IMR-90 (cell line): Measurements from ENCODE around the gene LRCH3. TPM values are rescaled to one million over a fixed set of nuclear protein-coding genes. Genes with fewer than 3 reads are reported as not detected.

Experiments used
- ATAC-seq: fragments of 200-7000 bp; cut with Tn5 transposase; 2 replicates; pipeline ENCODE4 v1.9.1; 2020; ENCODE audit warnings: low read depth, mild to moderate bottlenecking, moderate library complexity
- BruUV-seq: library from RNA; stranded (reverse); fragments of 400-500 nt; replicated peaks from 2 replicates; lab custom pipeline; 2021; lab: Mats Ljungman, UMichigan
- CTCF ChIA-PET: fragments of 300-600 bp; formaldehyde crosslinking; extraction: SDS; loops from one replicate; lab custom pipeline; 2021; ENCODE audit warnings: antibody characterized with exemption; lab: Yijun Ruan, JAX
- POLR2A ChIA-PET: fragments of 300-600 bp; sonication (Branson Sonifier 250); formaldehyde crosslinking; loops from one replicate; lab custom pipeline; 2022; ENCODE audit warnings: antibody characterized with exemption; ENCODE audit not compliant: unreplicated experiment; lab: Charles Lee
- DNase-seq: peaks from one replicate; pipeline ENCODE4 v3.0.0; 2013
- H2AFZ ChIP-seq: replicated peaks from 2 replicates; pipeline ENCODE3; 2013; ENCODE audit warnings: low read length, mild to moderate bottlenecking; ENCODE audit not compliant: poor library complexity
- H2AK5ac ChIP-seq: 2 replicates; pipeline ENCODE4 v1.6.1; 2013; ENCODE audit warnings: low read depth, low read length, inconsistent platforms
- H2AK9ac ChIP-seq: replicated peaks from 2 replicates; pipeline ENCODE3; 2013; ENCODE audit warnings: mild to moderate bottlenecking, low read depth, low read length, moderate library complexity; ENCODE audit not compliant: poor library complexity
- H2BK120ac ChIP-seq: 2 replicates; pipeline ENCODE4 v1.6.1; 2013; ENCODE audit warnings: low read depth, low read length, inconsistent platforms
- H2BK15ac ChIP-seq: 3 replicates; pipeline ENCODE4 v1.6.1; 2013; ENCODE audit warnings: low read depth, low read length, inconsistent platforms
- H2BK20ac ChIP-seq: 2 replicates; pipeline ENCODE4 v1.6.1; 2013; ENCODE audit warnings: low read depth, mild to moderate bottlenecking, inconsistent platforms, low read length, moderate library complexity
- H2BK5ac ChIP-seq: 2 replicates; pipeline ENCODE4 v1.6.1; 2013; ENCODE audit warnings: mild to moderate bottlenecking, low read depth, low read length, inconsistent platforms; ENCODE audit not compliant: poor library complexity, severe bottlenecking
- H3K14ac ChIP-seq: replicated peaks from 2 replicates; pipeline ENCODE4 v1.6.1; 2013; ENCODE audit warnings: low read depth, low read length, inconsistent platforms
- H3K18ac ChIP-seq: 2 replicates; pipeline ENCODE4 v1.6.1; 2013; ENCODE audit warnings: low read depth, low read length, control low read depth
- H3K23ac ChIP-seq: 2 replicates; pipeline ENCODE4 v1.6.1; 2013; ENCODE audit warnings: low read depth, low read length, inconsistent platforms
- H3K27ac ChIP-seq: 2 replicates; pipeline ENCODE4 v1.5.1; 2013; ENCODE audit warnings: mild to moderate bottlenecking, control low read depth, low read length; ENCODE audit not compliant: insufficient read depth
- H3K27me3 ChIP-seq: 2 replicates; pipeline ENCODE4 v1.6.1; 2013; ENCODE audit warnings: low read length; ENCODE audit not compliant: control insufficient read depth, insufficient read depth
- H3K36me3 ChIP-seq: 2 replicates; pipeline ENCODE4 v1.6.1; 2013; ENCODE audit warnings: low read length, mixed read lengths; ENCODE audit not compliant: control insufficient read depth, insufficient read depth
- H3K4ac ChIP-seq: 2 replicates; pipeline ENCODE4 v1.6.1; 2013; ENCODE audit warnings: low read depth, low read length, inconsistent platforms
- H3K4me1 ChIP-seq: 2 replicates; pipeline ENCODE4 v1.6.1; 2013; ENCODE audit warnings: low read length, mixed read lengths; ENCODE audit not compliant: control insufficient read depth, insufficient read depth
- H3K4me2 ChIP-seq: 2 replicates; pipeline ENCODE4 v1.6.1; 2013; ENCODE audit warnings: low read depth, mild to moderate bottlenecking, control low read depth, low read length, moderate library complexity
- H3K4me3 ChIP-seq: 2 replicates; pipeline ENCODE4 v1.5.1; 2013; ENCODE audit warnings: low read depth, mild to moderate bottlenecking, control low read depth, low read length, moderate library complexity; ENCODE audit not compliant: insufficient read depth
- H3K56ac ChIP-seq: 2 replicates; pipeline ENCODE4 v1.6.1; 2013; ENCODE audit warnings: low read length, inconsistent platforms; ENCODE audit not compliant: insufficient read depth; ENCODE audit errors: extremely low read depth
- H3K79me1 ChIP-seq, 2 experiments: 2 replicates each; pipeline ENCODE4 v1.6.1; 2013; ENCODE audit warnings: low read length in 2 of 2, inconsistent platforms in 1 of 2, low read depth in 1 of 2
- H3K9ac ChIP-seq: 2 replicates; pipeline ENCODE4 v1.6.1; 2013; ENCODE audit warnings: low read depth, low read length, control low read depth
- H3K9me1 ChIP-seq: 2 replicates; pipeline ENCODE4 v1.6.1; 2013; ENCODE audit warnings: low read length, inconsistent platforms; ENCODE audit not compliant: insufficient read depth
- H3K9me3 ChIP-seq: 2 replicates; pipeline ENCODE4 v1.6.1; 2013; ENCODE audit warnings: low read length; ENCODE audit not compliant: control insufficient read depth, insufficient read depth
- H4K20me1 ChIP-seq: 2 replicates; pipeline ENCODE4 v1.6.1; 2013; ENCODE audit warnings: low read length, inconsistent platforms; ENCODE audit not compliant: insufficient read depth
- H4K5ac ChIP-seq: 2 replicates; pipeline ENCODE4 v1.6.1; 2013; ENCODE audit warnings: mild to moderate bottlenecking, low read depth, low read length, control low read depth
- H4K8ac ChIP-seq, 2 experiments: 2 replicates each; pipeline ENCODE4 v1.6.1; 2013; ENCODE audit warnings: low read depth in 2 of 2, low read length in 2 of 2, control low read depth in 1 of 2, inconsistent platforms in 1 of 2
- H4K91ac ChIP-seq: 2 replicates; pipeline ENCODE4 v1.6.1; 2013; ENCODE audit warnings: low read depth, low read length, inconsistent platforms; ENCODE audit not compliant: insufficient read depth
- BHLHE40 ChIP-seq: fragments of 150-350 bp; IDR thresholded peaks from 2 replicates; pipeline ENCODE4 v1.6.1; 2016; ENCODE audit warnings: mild to moderate bottlenecking, low read depth, low read length
- MAZ ChIP-seq: IDR thresholded peaks from 2 replicates; pipeline ENCODE4 v1.6.1; 2012; ENCODE audit warnings: low read depth, mild to moderate bottlenecking, low read length, improper control_type of control experiment, moderate library complexity, borderline replicate concordance
- POLR2A ChIP-seq: IDR thresholded peaks from 2 replicates; pipeline ENCODE4 v1.6.1; 2012; ENCODE audit warnings: mild to moderate bottlenecking, low read depth, low read length
- WGBS, 2 experiments: methylation state at CpG; one replicate each; pipeline versions ENCODE4 v1.1.5 to v1.1.7; 2013; ENCODE audit warnings: missing lambda C conversion rate in 2 of 2; ENCODE audit not compliant: insufficient read length in 1 of 2; ENCODE audit errors: extremely low coverage in 2 of 2; 5-methylcytosine and 5-hydroxymethylcytosine counted together
- dilution Hi-C: fragments of 300-500 bp; cut with HindIII; formaldehyde crosslinking; loops from one replicate; pipeline ENCODE4 v1.14.3; 2018; ENCODE audit warnings: low sequenced_read_pairs; ENCODE audit not compliant: unreplicated experiment
- in situ Hi-C: fragments of 300-500 bp; cut with MboI; formaldehyde crosslinking; loops from 3 replicates; pipeline ENCODE4 v1.14.3; 2019; ENCODE audit warnings: low sequenced_read_pairs, inconsistent platforms, mixed read lengths
- intact Hi-C: fragments of 100-400 bp; cut with micrococcal nuclease; formaldehyde crosslinking; loops from 2 replicates; pipeline ENCODE4 v1.10.0; 2022
- polyA plus RNA-seq, 3 experiments: library from polyadenylated mRNA; depleted of rRNA; stranded (reverse); fragments of >200 nt; gene quantifications; 2 replicates each; pipeline ENCODE4 v1.2.3, GENCODE V29; 2012; ENCODE audit warnings: low replicate concordance in 1 of 3
- total RNA-seq: library from RNA; depleted of rRNA; stranded (reverse); fragments of >200 nt; gene quantifications from 2 replicates; pipeline ENCODE4 v1.2.3, GENCODE V29; 2012
- TF ChIP-seq, protein P1 (sequence below): fragments of 150-350 bp; IDR thresholded peaks from 2 replicates; pipeline ENCODE4 v1.6.1; 2017; ENCODE audit warnings: mild to moderate bottlenecking, antibody characterized with exemption, low read length, low read depth

The LRCH3 gene
- total and polyA plus RNA-seq, 2 of the 4 experiments (the other 2 are of a cell fraction) = 28.5 to 40.5 TPM

DNA sequence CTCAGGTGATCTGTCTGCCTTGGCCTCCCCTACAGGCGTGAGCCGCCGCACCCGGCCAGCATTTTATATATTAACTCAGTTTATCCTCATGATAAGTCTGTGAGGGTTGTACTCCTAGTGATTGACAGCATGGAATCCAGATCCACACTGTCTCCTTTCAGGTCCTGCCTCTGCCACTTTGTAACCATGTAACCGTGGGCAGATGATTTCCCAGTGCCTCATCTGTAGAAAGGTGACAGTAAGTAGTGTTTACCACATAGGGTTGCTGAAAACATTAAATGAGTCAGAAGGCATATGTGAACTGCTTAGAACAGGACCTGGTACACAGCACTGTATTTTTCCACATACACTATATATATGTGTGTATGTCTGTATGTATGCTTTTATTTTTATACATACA lies 38.9 kb upstream of the LRCH3 start:
- Histone ChIP-seq H3K4ac (no peak overlapping the region), H3K4me3 (no peak overlapping the region), H3K4me1 (peaks cover 4% of the 10 kb centered on the region), H2BK15ac (no peak overlapping the region), H2BK120ac (no peak overlapping the region), H3K18ac (no peak overlapping the region), H3K56ac (no peak overlapping the region), H2BK20ac (no peak overlapping the region), H3K9me3 (no peaks in the 10 kb centered on the region), H4K5ac (no peak overlapping the region), H2AK9ac (peak overlapping the region; percentile 47), H2BK5ac (no peak overlapping the region), H3K27me3 (no peaks in the 10 kb centered on the region), H4K91ac (no peak overlapping the region), H2AK5ac (no peak overlapping the region), H2AFZ (no peak overlapping the region), H3K79me1 (peaks cover 7 to 33% of the 10 kb centered on the region in 2 experiments; a peak in 3 of 4 replicates), H3K4me2 (peak overlapping the region; percentile 63), H3K14ac (0 out of 2 replicates have a peak overlapping the region, but pooled peaks have one; percentile 22), H3K23ac (peak overlapping the region; percentile 67), H4K20me1 (peaks cover 57% of the 10 kb centered on the region), H3K27ac (no peak overlapping the region), H3K9ac (peak overlapping the region; percentile 46; the same call in 1 of the 2 replicates), H4K8ac (no peak overlapping the region), H3K9me1 (peaks cover 6% of the 10 kb centered on the region; the same call in 1 of the 2 replicates), H3K36me3 (no peaks in the 10 kb centered on the region)
- dilution Hi-C loops (no loop called here), in situ Hi-C loops (no loop called here), intact Hi-C loops (no loop called here)
- TF ChIP-seq POLR2A (no peak), MAZ (no peak), BHLHE40 (no peak)
- TF ChIP-seq, protein P1, sequence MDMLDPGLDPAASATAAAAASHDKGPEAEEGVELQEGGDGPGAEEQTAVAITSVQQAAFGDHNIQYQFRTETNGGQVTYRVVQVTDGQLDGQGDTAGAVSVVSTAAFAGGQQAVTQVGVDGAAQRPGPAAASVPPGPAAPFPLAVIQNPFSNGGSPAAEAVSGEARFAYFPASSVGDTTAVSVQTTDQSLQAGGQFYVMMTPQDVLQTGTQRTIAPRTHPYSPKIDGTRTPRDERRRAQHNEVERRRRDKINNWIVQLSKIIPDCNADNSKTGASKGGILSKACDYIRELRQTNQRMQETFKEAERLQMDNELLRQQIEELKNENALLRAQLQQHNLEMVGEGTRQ = no peak
- ChIA-PET CTCF (no interaction called here), POLR2A (no interaction called here)
- BruUV-seq = no TSS peak
- DNase-seq = no peak
- ATAC-seq = no peak
- no CpG with 5 or more reads among the region's 5 CpGs for WGBS, 2 experiments
